Stimulated activated CD4-positive, alpha-beta T cell treated with anti-CD3 and anti-CD28 coated beads, Interleukin-4, amount 100 ng/mL, for 48 hours (primary cell): Measurements from ENCODE around the gene ITPK1.

Source experiments
- DNase-seq, 2 donors: peaks; one replicate each; pipeline ENCODE4 v3.0.0-alpha.2; 2020; ENCODE audit warnings: low read depth in 2 of 2

ITPK1 gene

DNA sequence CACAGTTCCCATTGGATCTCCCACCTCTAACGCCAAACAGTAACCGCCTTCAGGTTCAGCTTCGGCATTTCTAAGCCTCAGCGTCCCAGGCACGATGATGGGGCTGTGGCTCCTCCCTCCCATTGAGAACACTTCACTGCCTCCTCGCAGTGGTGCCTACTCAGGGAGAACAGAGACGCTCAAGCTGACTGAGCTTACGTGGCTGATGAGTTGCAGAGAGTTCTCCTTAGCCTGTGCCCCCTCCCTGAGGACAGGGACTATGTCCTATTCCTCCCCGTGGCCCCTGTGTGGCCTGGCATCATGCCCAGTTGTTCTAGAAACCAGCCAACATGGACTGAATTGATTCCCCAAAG is 87.0 kb downstream of the ITPK1 start:
- no peak for DNase-seq

GRCh38 chr14:93027810-93028723 is 87.7 kb downstream of the ITPK1 start:
- no peak for DNase-seq

DNA sequence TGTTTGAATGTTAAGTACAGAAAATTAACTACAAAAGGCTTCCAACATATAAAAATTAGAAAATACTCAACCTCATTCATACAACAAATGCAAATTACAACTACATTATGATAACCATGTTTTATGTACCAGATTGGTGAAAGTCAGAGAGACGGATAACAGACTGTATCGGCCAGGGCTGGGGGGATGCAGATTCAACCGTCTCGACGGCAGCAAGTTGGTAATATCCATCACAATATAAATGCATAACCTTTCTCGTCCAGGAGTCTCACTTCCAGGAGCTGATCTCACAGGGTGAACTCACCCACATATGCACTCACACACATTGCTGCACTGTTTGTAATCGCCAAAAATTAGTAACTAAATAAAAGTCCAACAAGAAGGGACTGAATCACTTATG is 89.4 kb downstream of the ITPK1 start:
- DNase-seq: no peak

DNA sequence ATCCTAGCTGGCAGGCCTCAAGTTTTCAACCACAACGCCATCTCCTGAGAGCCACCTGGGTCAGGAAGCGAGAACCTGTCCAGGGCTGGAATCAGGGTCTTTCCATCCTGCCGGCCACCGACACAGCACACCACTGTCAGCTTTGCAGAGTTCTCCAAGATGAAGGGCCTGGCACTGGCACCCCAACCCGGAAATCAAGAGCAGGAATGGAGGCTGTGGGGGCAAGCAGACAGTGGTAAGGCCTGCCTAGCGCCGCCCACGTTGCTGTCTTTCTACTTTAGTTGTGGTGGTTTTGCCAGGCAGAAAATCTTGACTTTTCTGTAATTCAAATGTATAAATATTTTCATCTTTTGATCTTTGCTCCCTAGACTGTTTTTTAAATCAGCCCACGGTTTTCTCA is 90.7 kb downstream of the ITPK1 start:
- no peak for DNase-seq

GRCh38 chr14:93024493-93024892 is 91.2 kb downstream of the ITPK1 start:
- DNase-seq: no peak

DNA sequence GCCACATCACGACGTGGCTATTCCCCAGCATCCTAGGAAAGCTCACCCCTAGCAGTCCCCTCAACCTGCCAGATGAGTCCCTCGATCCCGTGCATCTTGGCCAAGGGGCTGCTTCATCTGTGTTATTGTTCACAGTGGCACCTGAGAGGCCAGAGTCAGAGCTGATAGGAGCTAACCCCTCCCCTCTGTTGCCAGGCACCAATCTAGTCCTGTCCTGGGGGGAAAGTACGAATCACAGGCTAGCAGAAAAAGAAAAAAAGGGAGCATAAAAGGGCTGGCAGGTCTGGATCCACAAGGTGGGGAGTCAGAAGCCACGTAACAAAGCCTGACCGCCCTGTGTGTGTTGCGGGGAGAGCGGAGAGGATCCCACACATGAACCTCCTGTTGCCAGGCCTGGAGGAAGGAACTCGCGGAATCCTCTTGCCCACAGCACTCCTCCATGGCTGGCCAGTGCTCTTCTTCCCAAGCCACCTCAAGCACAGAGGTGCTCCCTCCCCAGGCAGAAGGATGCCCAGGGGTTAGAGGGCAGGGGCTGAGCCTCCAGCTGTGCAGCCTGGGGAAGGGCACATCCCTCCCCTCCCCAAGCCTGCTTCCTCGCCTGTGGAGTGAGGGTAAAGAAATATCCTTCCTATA is 91.8 kb downstream of the ITPK1 start:
- no peak for DNase-seq

- DNase-seq: no peak
Observed at GRCh38 chr14:93023039-93023438, 92.7 kb downstream of the ITPK1 start.

DNA sequence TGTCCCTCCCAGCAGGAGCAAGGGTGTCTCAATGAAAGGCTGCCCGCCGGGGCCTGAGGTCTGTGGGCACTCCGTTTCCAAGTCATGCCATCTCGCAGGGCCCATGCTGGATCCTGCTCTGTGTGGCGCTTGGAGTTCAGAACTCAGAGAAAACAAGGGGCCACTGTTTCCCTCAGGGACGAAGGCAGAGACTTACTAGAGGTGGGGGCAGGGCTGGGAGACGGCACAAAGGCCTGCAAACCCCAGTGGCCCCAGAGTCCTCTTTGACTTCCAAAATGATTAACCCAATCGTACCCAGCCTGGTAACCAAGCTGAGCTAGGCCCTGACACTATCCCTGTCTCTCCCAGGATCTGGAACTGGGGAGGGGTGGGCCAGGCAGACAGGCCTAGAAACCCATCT is 95.8 kb downstream of the ITPK1 start:
- no peak for DNase-seq

GRCh38 chr14:93019367-93019843 is 96.3 kb downstream of the ITPK1 start:
- DNase-seq: no peak

DNA sequence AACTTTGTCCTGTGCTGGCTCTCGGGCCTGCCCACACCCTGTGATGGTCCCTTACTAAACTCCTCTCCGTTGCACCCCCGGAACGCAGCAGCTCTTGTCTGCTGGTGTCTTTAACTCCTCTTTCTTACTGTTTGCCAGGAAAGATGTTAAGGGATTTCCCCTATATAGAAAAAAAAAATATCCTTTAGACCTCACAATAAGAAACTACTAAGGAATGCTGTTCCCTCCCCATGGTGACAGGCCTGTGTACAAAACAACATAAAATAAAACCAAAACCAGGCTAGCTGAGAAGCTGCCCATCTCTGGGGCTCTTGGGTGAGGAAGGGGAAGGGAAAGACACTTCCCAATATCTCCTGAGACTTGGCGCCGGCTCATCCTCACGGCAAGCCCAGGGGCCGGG is 97.4 kb downstream of the ITPK1 start:
- DNase-seq: no peak

DNA sequence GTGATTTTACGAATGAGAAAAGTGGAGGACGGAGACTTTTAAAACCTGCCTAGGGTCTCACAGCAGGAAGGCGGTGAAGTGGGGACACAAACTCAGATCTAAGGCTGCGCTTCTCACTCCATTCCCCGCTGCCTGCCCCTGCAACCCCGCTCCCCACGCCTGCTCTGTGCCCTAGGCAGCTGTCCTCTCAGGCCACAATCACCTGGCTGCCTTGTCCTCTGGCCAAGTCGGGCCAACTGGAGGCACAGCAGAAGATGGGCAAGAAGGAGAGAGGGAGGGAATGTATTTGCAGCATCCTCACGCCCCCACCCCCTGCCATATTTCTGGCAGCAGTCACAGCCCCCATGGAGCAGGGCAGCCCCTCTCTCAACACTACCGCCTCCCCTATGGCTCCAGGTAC is 97.8 kb downstream of the ITPK1 start:
- no peak for DNase-seq

DNA sequence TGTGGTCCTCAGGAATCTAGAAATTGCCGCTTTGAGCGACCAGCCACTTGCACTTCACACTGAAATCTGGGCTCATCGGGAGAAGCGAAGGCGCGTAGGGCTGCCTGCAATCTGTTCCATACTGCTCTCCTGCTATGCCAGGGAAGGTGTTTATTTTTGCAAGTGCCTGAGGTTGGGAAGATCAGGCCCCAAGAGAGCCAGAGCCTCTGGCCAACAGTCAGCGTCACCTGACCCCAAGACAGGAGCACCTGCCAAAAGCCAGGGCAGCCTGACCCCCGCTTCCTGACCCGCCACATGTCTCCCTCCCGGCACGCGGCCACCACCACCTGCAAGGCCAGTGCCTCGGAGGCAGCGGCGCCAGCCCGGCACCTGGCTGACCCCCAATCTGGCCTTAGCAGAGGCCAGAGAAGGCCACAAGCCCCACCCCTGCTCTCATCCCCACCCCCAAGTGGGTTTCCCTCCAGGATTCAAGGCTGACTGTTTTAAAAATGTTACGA is 98.4 kb downstream of the ITPK1 start:
- no peak for DNase-seq

- no peak for DNase-seq
Observed at GRCh38 chr14:93016275-93016845, 99.4 kb downstream of the ITPK1 start.

DNA sequence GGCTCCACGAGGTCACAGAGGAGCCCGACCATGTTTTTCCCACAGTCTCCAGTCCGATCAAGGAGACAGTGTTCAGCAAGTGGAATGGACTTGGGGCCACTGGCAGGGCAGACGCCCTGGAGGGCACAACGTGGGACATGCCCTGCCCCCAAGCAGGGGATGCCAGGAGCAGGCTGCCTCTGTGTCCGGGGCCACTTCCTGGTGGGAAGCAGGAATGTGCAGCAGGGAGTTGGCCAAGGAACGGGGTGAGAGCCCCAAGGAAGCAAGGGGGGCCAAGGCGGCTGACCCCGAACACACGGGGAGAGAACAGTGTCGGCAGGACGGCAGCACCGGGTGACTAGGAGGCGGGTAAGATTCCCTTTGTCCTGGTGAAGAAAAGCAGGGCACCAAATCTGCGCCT is 100.2 kb downstream of the ITPK1 start:
- DNase-seq: no peak

- DNase-seq: no peak
Observed at GRCh38 chr14:93015064-93015463, 100.7 kb downstream of the ITPK1 start.

- DNase-seq: no peak
Observed at GRCh38 chr14:93014058-93015023, 101.4 kb downstream of the ITPK1 start.

DNA sequence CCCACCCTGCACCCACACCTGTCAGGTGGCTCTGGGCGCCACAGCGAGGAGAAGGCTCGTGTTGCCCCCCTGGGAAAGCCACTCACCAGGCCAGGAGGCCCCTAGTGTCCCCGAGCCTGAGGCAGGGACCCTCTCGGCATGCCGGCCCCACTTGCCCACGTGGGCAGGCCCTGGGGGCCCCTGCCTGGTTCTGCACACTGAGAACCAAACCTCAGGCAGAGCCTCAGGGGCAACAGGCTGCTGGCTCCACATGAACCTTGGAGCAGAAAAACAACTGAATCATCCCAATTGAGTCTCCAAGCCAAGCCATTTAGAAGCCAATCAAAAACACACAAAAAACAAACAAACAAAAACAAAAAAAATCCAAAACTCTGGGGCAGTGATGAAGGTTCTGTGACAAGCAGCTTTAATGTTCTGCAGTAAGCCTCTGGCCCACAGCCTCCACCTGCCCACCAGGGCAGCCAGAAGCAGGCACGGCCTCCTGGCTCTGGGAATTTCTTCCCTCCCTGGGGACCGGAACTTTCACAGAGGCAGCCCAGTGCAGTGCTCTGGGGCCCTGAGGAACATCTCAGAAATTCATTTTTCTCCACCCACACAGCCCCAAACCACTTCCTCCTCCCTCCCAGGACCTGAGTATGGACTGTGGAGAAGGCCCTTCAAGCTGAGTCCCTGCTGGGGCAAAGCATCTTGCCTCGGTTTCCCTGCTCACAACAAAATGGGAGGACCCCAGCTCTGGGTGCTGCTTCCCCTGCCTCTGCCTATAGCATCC is 102.6 kb downstream of the ITPK1 start:
- DNase-seq: no peak

- DNase-seq: no peak
Observed at GRCh38 chr14:93012506-93012905, 103.2 kb downstream of the ITPK1 start.

DNA sequence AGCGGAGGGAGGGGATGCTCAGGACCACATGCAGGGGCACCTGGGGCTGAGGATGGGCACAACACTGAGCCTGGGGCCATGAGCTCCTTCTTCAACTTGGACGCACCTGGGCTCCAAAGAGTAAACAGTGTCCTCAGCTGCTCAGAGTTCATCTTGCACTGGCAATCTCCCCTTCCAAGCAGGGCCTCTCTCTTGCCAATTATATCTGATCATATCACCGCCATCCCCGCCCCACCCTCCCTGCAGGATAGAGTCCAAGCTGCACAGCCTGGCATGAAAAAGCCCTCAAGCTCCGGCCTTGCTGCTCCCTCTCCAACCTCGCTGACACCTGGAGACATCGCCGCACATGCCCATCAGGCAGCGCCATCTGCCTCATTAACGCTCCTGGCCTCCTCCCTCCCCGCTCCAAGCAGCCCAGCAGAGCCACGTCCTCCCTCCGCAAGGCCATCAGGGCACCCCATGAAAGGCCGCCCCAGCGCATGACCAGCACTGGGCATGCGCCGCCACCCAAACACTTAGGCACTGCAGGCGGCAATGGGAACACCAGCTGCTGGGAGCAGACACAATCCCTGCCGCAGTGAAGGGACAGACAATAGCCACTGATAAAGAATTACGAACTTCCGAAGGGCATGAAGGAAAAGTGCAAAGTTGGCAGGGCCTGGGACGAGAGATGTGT is 103.9 kb downstream of the ITPK1 start:
- no peak for DNase-seq

GRCh38 chr14:93011141-93011529 is 104.6 kb downstream of the ITPK1 start:
- no peak for DNase-seq
